HG03025 (cell line): ENCODE measurements around the gene TRIM2.

Source experiments
- ATAC-seq: cut with Tn5 transposase; IDR thresholded peaks from one replicate; pipeline ENCODE4 v1.9.1; 2021; ENCODE audit warnings: mild to moderate bottlenecking, moderate library complexity; ENCODE audit not compliant: unreplicated experiment, low FRiP score

Gene TRIM2

GRCh38 chr4:153269218-153269990, 65.2 kb downstream of the TRIM2 start:
- no peak for ATAC-seq

DNA sequence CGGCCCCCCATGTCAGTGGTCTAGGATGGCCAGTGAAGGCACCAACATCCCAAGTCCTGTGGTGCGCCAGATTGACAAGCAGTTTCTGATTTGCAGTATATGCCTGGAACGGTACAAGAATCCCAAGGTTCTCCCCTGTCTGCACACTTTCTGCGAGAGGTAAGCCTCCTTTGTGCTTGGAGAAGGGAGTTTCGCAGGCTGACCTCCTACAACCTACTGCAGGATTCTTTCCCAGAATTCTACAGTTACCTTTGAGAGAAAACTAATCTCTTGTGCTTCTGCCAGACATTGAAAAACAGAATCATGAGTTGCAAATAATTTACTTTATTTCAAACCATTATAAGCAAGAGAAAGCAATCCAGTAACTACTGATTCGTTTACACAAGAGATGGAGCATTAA, 66.1 kb downstream of the TRIM2 start:
- no peak for ATAC-seq

DNA sequence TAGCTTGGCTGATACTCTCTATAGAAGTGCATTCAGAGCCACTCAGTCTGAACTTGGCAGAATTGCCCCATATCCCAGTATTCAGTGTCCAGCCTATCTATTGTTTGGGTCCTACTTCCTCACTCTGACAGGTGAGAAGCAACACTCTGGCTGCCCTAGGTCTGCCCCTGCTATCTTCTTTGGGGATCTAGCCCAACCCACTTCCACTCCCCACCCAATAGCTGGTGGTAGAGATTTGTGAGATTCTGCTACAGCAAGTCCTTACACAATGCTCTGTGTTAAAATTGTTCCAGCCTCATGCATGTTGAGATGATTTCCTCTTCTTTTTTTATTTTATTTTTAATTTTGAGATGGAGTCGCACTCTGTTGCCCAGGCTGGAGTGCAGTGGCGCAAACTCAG, 67.6 kb downstream of the TRIM2 start:
- ATAC-seq, result no peak

DNA sequence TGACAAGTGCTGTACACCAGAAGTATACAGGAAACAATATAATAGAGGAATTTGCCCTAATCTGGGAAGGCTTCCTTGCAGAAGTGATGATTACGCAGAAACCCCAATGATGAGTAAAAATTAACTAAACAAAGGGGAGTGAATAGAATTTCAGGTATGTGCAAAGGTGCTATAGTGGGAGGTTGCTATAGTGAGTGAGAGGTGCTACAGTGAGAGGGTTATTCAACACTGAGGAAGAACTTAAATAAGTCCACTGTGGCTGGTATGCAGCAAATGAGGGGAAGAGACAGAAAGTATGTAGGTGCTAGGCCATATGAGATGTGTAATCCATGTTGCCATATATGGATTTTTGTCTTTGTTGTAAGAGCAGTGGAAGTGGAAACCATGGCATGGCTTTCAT, 69.5 kb downstream of the TRIM2 start:
- ATAC-seq, result no peak

- no peak for ATAC-seq
Observed at GRCh38 chr4:153274967-153275366, 70.7 kb downstream of the TRIM2 start.

DNA sequence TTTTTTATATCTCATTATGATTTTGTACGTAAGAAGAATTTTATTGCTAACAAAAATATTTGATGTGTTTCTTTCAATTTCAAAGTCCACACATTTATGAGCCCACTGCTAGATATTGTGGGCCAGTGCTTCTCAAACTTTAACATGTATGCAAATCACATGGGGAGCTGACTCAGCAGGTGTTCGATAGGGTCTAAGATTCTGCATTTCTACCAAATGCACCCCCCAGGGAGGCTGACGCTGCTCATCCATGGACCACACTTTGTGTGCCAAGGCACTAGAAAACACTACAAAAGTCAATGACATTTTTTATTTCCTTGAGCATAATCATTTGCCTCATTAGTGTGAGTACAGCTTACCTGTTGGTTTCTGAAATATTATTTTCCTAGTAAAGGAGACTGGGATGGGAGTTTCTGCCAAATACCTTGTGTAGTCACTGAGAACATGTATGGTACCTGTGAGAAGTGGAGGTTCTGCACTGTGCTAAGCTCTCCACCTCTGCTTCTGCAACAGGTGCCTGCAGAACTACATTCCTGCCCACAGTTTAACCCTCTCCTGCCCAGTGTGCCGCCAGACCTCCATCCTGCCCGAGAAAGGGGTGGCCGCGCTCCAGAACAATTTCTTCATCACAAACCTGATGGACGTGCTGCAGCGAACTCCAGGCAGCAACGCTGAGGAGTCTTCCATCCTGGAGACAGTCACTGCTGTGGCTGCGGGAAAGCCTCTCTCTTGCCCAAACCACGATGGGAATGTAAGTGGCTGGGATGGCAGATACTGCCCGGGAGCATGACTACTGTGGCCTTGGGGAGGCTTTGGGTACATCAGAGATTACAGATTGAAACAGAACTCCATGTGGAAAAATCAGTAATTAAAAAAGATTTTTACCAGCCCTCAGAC, 71.4 kb downstream of the TRIM2 start:
- ATAC-seq, result no peak

DNA sequence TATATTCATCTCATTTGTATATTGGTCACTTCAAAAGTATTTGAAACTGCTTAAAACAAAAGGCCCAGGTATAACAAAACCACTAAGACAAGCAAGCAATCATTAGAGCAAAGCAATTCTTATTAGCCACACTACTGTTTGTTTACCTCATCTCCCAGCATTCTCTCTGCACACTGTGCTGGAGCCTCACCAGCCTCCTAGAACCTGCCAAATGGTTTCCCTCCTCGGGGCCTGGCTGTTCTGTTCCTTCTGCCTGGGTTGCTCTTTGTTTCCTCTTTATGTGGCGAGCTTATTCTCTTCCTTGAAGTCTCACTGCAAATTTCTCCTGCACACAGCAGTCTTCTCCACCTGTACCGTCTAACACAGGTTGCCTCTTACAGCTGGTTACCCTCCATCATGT, 72.7 kb downstream of the TRIM2 start:
- ATAC-seq, result no peak

- no peak for ATAC-seq
Observed at GRCh38 chr4:153281476-153281875, 77.2 kb downstream of the TRIM2 start.

GRCh38 chr4:153282023-153282422, 77.8 kb downstream of the TRIM2 start:
- ATAC-seq, result no peak

DNA sequence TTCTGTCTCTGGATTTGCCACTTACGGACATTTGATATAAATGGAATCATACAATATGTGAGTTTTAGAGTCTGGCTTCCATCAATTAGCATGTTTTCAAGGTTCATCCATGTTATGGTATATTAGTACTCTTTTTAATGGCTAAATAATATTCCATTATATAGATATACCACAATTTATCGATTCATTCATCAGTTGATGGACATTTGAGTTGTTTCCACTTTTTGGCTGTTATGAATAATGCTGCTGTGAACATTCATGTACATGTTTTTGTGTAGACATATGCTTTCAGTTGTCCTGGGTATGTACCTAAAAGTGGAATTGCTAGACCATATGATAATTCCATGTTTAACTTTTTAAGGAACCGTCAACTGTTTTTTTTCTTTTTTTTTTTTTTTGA, 79.0 kb downstream of the TRIM2 start:
- ATAC-seq, result no peak

DNA sequence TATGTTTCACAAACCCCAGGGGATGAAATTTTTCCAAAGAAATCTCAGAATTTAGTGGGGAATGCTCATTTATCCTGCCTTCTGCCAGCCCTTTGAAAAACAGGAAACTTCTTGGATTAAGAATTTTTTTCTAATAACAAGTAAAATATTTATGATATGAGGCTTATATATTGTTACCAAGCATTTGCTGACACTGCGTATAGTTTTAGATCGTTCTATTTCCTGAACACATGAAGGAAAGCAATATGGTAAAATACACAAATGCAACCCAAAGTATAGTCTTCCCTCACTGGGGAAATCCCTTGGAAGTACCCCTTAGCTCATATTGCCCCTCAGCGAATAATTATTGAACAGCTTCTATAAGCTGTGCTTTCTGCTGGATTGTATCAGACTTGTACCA, 85.9 kb downstream of the TRIM2 start:
- no peak for ATAC-seq

DNA sequence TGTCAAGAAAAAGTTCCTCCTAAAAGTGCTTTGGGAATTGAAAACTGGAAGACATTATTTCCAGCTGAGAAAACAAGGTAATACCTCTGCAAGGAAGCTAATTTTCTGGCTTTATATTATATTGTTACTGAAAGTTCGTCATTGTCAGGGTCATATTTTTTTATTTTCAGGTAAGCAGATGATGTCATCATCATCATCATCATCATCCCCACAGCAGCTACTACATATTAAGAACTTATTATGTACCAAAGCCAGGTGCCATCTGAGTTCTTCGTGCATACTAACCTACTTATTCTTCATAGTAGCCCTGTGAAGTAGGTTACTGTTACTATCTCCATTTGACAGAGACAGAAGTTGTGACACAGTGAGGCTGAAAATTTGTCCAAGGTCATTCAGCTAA, 87.3 kb downstream of the TRIM2 start:
- no peak for ATAC-seq

- ATAC-seq, result no peak
Observed at GRCh38 chr4:153292897-153293741, 88.9 kb downstream of the TRIM2 start.

DNA sequence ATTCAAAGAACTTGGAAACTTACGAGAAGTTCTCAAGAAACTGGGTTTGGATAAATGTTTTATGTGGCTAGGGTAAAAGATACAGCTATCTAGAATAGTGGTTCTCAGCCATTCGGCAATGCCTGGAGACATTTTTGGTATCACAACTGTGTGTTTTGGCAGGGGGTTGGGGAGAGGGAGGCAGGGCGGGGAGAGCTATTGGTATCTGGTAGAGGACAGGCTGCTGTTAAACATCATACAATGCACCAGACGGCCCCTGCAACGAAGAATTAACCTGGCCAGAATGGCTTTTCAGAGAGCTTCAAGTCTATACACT, 89.5 kb downstream of the TRIM2 start:
- no peak for ATAC-seq

DNA sequence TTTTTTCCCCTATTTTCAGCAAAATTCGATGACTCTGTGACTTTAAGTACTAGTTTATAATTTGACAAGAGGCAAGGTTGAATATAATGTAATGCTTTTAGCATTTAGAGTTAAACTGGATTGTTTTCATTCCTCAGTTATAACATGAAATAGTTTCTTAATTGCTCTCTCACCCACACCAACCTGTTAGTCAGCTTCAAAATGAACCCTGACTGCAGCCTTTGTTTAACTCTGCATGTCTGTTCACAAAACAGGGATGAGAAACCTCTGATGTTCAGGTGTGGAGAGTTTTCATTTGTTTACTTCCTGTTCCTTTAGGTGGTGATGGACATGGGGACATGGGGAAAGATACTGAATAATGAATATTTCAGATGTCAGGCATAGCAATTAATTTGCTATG, 90.4 kb downstream of the TRIM2 start:
- no peak for ATAC-seq

DNA sequence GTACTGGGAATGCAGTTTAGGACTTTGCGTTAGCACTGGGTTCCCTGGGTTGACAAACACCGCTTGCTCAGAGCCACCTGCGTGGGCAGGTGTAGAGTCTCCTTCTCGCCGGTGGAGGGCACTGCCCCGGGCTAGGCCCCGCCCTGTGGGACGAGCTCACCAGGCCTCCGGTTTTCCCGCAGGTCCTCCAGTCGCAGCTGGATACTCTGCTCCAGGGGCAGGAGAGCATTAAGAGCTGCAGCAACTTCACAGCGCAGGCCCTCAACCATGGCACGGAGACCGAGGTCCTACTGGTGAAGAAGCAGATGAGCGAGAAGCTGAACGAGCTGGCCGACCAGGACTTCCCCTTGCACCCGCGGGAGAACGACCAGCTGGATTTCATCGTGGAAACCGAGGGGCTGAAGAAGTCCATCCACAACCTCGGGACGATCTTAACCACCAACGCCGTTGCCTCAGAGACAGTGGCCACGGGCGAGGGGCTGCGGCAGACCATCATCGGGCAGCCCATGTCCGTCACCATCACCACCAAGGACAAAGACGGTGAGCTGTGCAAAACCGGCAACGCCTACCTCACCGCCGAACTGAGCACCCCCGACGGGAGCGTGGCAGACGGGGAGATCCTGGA, 91.0 kb downstream of the TRIM2 start:
- no peak for ATAC-seq

DNA sequence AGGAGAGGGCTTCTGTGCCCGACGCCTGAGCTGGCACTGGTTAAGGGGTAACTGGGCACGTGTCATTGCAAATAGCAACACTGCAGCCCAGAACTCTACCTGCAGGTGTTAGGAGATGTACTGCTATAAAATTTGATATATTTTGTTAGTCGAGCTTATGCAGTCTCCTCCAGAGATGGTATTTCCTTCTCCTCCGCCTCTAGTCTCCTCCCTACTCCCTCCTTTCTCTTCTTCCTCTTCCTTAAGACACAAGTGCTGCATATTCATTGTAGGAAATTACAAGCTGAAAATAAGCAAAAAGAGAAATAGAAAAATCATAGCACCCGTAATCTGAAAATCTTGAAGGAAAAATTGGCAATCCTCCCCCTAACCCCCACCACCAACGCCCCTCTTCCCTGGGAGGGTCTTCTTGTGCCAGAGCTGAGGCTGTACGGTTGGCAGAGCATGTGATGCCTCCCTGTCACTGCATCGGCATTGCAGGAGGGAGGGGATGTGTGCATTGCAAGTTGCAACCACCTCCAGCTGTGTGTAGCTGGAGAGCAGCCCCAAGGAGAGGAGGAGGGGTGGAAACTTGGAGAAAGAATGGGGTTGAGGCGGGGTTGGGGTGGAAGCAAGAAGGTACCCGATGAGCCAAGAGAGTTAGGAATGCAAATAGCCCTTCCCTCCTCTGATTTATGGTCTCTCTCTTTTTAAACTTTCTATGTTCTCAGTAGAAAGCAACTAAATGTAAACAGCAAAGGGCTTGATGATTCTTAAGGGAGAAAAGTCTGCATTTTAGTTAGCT, 92.0 kb downstream of the TRIM2 start:
- ATAC-seq, result no peak

DNA sequence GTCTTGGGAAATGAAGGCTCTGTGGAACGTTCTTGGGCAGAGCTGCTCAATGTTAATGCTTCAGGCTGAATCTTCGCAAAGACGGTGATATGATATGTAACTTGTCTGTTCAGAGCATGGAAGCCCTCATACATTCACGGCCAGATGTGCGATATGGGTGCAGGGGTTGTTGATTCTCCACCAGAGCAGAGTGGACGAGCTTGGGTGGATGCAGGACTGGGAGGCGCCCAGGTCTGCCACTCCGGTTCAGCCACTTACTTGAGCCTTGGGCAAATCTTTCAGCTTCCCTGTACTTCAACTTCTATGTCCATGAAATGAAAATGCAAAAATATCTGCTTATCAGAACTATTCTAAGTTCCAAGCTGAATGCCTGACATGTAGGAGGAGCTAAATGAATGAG, 92.9 kb downstream of the TRIM2 start:
- no peak for ATAC-seq

DNA sequence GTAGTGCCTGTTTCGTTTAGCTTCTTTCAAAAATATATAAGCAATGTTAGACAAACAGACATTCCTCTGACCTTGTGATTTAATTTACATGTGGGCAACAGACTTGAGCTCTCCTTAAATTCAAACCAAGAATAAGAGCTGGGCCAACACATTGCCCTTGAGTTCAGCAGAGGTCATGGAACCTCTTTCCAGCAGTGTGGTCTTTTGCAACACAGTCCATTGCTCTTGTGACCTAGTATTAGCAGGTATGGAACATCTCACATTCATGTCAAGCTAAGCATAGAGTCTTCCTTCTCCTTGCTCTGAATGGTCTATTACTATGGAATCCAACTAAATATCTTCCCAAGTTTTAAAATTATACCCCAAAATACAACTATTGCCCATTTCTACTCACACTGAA, 106.5 kb downstream of the TRIM2 start:
- no peak for ATAC-seq

DNA sequence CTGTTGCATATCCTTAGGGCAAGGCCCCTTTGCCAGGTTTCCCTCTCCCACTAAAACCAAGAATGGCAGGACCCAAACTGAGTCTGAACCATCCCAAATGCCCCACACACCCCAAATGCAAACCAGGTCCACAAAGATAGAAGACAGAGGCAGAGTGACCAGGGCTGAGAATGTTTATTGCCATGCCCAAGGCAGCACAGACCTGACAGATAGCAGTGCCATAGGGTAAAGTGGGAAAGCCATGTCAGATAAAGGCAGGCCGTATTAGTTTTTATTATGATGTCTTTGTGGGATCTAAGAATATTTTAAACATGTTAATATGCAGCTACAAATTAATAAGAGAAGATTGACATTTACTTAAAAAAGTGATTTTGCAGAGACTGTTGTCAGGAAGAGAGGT, 110.7 kb downstream of the TRIM2 start:
- no peak for ATAC-seq
